Ascending aorta (tissue), 2 donors: ENCODE data around the gene RBP5. TPM values are rescaled to one million over a fixed set of nuclear protein-coding genes. Genes with fewer than 3 reads are reported as not detected.

Experiments
- DNase-seq, 2 donors: peaks; one replicate each; pipeline ENCODE4 v3.0.0-alpha.2; 2019; ENCODE audit warnings: low spot score in 2 of 2
- H3K27ac ChIP-seq, 2 donors: fragments of 200-600 bp; sonication (generic); one replicate each; pipeline ENCODE4 v1.5.1; 2016 to 2017; ENCODE audit warnings: mild to moderate bottlenecking in 1 of 2
- H3K27me3 ChIP-seq: fragments of 200-600 bp; sonication (generic); one replicate; pipeline ENCODE4 v1.5.1; 2017
- H3K36me3 ChIP-seq, 2 donors: fragments of 200-600 bp; sonication (generic); one replicate each; pipeline ENCODE4 v1.5.1; 2016
- H3K4me1 ChIP-seq, 2 donors: fragments of 200-600 bp; sonication (generic); one replicate each; pipeline ENCODE4 v1.5.1; 2016 to 2017; ENCODE audit warnings: mild to moderate bottlenecking in 1 of 2
- H3K4me3 ChIP-seq, 2 donors: fragments of 200-600 bp; sonication (generic); one replicate each; pipeline ENCODE4 v1.5.1; 2016 to 2017; ENCODE audit warnings: mild to moderate bottlenecking in 1 of 2
- H3K9me3 ChIP-seq, 2 donors: fragments of 200-600 bp; sonication (generic); one replicate each; pipeline ENCODE4 v1.5.1; 2016
- CTCF ChIP-seq, 3 experiments: fragments of 200-600 bp in 2 of 3; fragments of 450-650 bp in 1 of 3; sonication (generic) in 2 of 3; IDR thresholded peaks; one replicate each; pipeline ENCODE4 v1.5.1; 2016 to 2019; ENCODE audit warnings: antibody characterized with exemption in 3 of 3, mild to moderate bottlenecking in 1 of 3, moderate library complexity in 1 of 3
- intact Hi-C: fragments of 100-400 bp; cut with DNase I; formaldehyde crosslinking; loops from one replicate; pipeline ENCODE4 v1.15.1; 2023
- total RNA-seq: library from RNA; depleted of rRNA; stranded (reverse); fragments of >200 nt; gene quantifications from one replicate; pipeline ENCODE4 v1.1.0, GENCODE V29; 2016

The RBP5 gene
- total RNA-seq, 1 donor from 2014 or later: 0.96 TPM

GRCh38 chr12:7157391-7157790 lies 28.7 kb upstream of the RBP5 start:
- intact Hi-C loops: no loop called here
- no peak overlapping the region for H3K4me3 ChIP-seq
- peaks cover 12 to 36% of the 10 kb centered on the region in 2 donors for H3K36me3 ChIP-seq
- no peaks in the 10 kb centered on the region for H3K9me3 ChIP-seq
- no peak for DNase-seq
- no peaks in the 10 kb centered on the region for H3K4me1 ChIP-seq
- no peaks in the 10 kb centered on the region for H3K27me3 ChIP-seq
- TF ChIP-seq CTCF (IDR thresholded peaks at IDR 0.05): no peak
- H3K27ac ChIP-seq: no peak overlapping the region

GRCh38 chr12:7156259-7157197 lies 27.8 kb upstream of the RBP5 start:
- Histone ChIP-seq H3K4me3 (no peak overlapping the region), H3K4me1 (no peaks in the 10 kb centered on the region), H3K9me3 (no peaks in the 10 kb centered on the region), H3K27ac (no peak overlapping the region), H3K36me3 (peaks cover 15 to 42% of the 10 kb centered on the region in 2 donors), H3K27me3 (no peaks in the 10 kb centered on the region)
- intact Hi-C loops: no loop called here
- no peak for TF ChIP-seq CTCF (IDR thresholded peaks at IDR 0.05)
- no peak for DNase-seq

- DNase-seq: no peak
- Histone ChIP-seq H3K9me3 (no peaks in the 10 kb centered on the region), H3K4me3 (no peak overlapping the region), H3K36me3 (peaks cover 24 to 49% of the 10 kb centered on the region in 2 donors), H3K27me3 (no peaks in the 10 kb centered on the region), H3K27ac (no peak overlapping the region), H3K4me1 (no peaks in the 10 kb centered on the region)
- intact Hi-C loops: no loop called here
- TF ChIP-seq CTCF (IDR thresholded peaks at IDR 0.05): no peak
Measured at GRCh38 chr12:7155471-7156034, 26.9 kb upstream of the RBP5 start.

- Histone ChIP-seq H3K4me1 (no peaks in the 10 kb centered on the region), H3K36me3 (peaks cover 28 to 55% of the 10 kb centered on the region in 2 donors), H3K9me3 (no peaks in the 10 kb centered on the region), H3K27ac (no peak overlapping the region), H3K27me3 (no peaks in the 10 kb centered on the region), H3K4me3 (no peak overlapping the region)
- TF ChIP-seq CTCF (IDR thresholded peaks at IDR 0.05): no peak
- intact Hi-C loops: no loop called here
- DNase-seq: no peak
Measured at GRCh38 chr12:7154901-7155470, 26.3 kb upstream of the RBP5 start.

GRCh38 chr12:7154042-7154441 lies 25.4 kb upstream of the RBP5 start:
- no peak for TF ChIP-seq CTCF (IDR thresholded peaks at IDR 0.05)
- Histone ChIP-seq H3K4me1 (no peaks in the 10 kb centered on the region), H3K27me3 (no peaks in the 10 kb centered on the region), H3K9me3 (no peaks in the 10 kb centered on the region), H3K27ac (no peak overlapping the region), H3K36me3 (peaks cover 34 to 64% of the 10 kb centered on the region in 2 donors), H3K4me3 (no peak overlapping the region)
- intact Hi-C loops: no loop called here
- DNase-seq: no peak
